ENCODE measurements around the gene TRDMT1. TPM values are rescaled to one million over a fixed set of nuclear protein-coding genes. Genes with fewer than 3 reads are reported as not detected.

TRDMT1 gene
- total and polyA plus RNA-seq, 12 donors, result 1.3 to 10.5 (median 4.9) TPM

- Histone ChIP-seq H3K9me3 (replicated peaks in 1 of 3) (no peaks in the 10 kb centered on the region), H3K36me3 (replicated peaks in 1 of 2) (no peaks in the 10 kb centered on the region), H3K4me1 (replicated peaks in 1 of 2) (no peaks in the 10 kb centered on the region), H3K27me3 (no peaks in the 10 kb centered on the region), H3K27ac (no peak overlapping the region), H3K4me3 (no peak overlapping the region)
- TF ChIP-seq POLR2A (IDR thresholded peaks at IDR 0.05), result no peak
- no peak for TF ChIP-seq CTCF (IDR thresholded peaks at IDR 0.05)
- intact Hi-C loops (cut with DNase I), result no loop called here
- DNase-seq, result no peak
Measured at GRCh38 chr10:17140386-17140761, 61.1 kb downstream of the TRDMT1 start.

GRCh38 chr10:17138460-17139042, 62.9 kb downstream of the TRDMT1 start:
- Histone ChIP-seq H3K27me3 (no peaks in the 10 kb centered on the region), H3K4me1 (replicated peaks in 1 of 2) (no peaks in the 10 kb centered on the region), H3K27ac (no peak overlapping the region), H3K36me3 (replicated peaks in 1 of 2) (no peaks in the 10 kb centered on the region), H3K9me3 (replicated peaks in 1 of 3) (no peaks in the 10 kb centered on the region), H3K4me3 (no peak overlapping the region)
- no peak for TF ChIP-seq POLR2A (IDR thresholded peaks at IDR 0.05)
- no peak for TF ChIP-seq CTCF (IDR thresholded peaks at IDR 0.05)
- intact Hi-C loops (cut with DNase I), result no loop called here
- DNase-seq, result no peak
- 64 to 79% (median 69%) methylated on average over 5 of the region's 5 CpGs for WGBS, 4 donors

DNA sequence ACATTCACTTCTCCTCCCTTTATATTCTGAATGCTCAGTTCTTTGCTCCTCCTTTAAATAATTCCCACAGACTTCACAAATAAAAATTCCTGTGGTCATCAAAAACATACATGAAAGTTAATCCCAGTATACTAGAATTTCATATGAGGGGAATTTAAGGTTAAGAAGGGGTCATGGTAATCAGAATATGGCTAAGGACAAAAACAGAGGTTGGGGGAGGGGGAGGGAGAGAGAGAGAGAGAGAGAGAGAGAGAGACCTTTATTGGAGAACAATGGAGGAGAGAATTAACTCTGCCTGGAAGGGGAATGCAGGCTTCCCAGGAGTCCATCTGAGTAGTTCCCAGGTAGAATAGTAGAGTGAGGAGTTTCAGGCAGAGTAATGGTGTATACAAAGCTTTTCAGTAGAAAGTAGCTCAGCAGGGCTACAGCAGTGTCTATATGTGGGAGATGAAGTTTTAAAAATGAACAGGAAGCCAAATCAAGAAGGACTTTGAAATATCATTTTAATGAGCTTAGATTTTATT, 66.7 kb downstream of the TRDMT1 start:
- H3K27ac ChIP-seq, result no peak overlapping the region
- H3K4me3 ChIP-seq, result no peak overlapping the region
- DNase-seq, result no peak
- intact Hi-C loops (cut with DNase I), result no loop called here
- no peaks in the 10 kb centered on the region for H3K4me1 ChIP-seq (replicated peaks in 1 of 2)
- H3K9me3 ChIP-seq (replicated peaks in 1 of 3), result no peaks in the 10 kb centered on the region
- TF ChIP-seq POLR2A (IDR thresholded peaks at IDR 0.05), result no peak
- no peak for TF ChIP-seq CTCF (IDR thresholded peaks at IDR 0.05)
- no peaks in the 10 kb centered on the region for H3K27me3 ChIP-seq
- no peaks in the 10 kb centered on the region for H3K36me3 ChIP-seq (replicated peaks in 1 of 2)

- Histone ChIP-seq H3K4me3 (no peak overlapping the region), H3K36me3 (replicated peaks in 1 of 2) (no peaks in the 10 kb centered on the region), H3K27ac (no peak overlapping the region), H3K27me3 (no peaks in the 10 kb centered on the region), H3K9me3 (replicated peaks in 1 of 3) (no peaks in the 10 kb centered on the region), H3K4me1 (replicated peaks in 1 of 2) (no peaks in the 10 kb centered on the region)
- intact Hi-C loops (cut with DNase I), result no loop called here
- no peak for TF ChIP-seq CTCF (IDR thresholded peaks at IDR 0.05)
- DNase-seq, result no peak
- WGBS, 4 donors, result 93 to 100% (median 96%) methylated on average over 2 of the region's 2 CpGs
Measured at GRCh38 chr10:17134282-17134681, 67.2 kb downstream of the TRDMT1 start.

Measured in adrenal gland (tissue), 12 donors.